ENCODE results near the gene KCNE4.

KCNE4 gene

GRCh38 chr2:223065107-223065506, 13.1 kb downstream of the KCNE4 start:
- Histone ChIP-seq H3K4me3 (ENCODE audit: low read depth in 1 of 2, low read length in 2 of 2) (no peak overlapping the region), H3K9me3 (ENCODE audit: low read length) (no peaks in the 10 kb centered on the region), H3K27me3 (ENCODE audit: control insufficient read depth in 1 of 2, insufficient read depth in 2 of 2, low read length in 2 of 2) (no peaks in the 10 kb centered on the region), H3K27ac (ENCODE audit: low read depth, low read length) (no peak overlapping the region), H3K9ac (ENCODE audit: low read length) (no peak overlapping the region), H3K4me1 (ENCODE audit: insufficient read depth, low read length) (peaks cover 13% of the 10 kb centered on the region), H3K36me3 (ENCODE audit: insufficient read depth, low read length) (no peaks in the 10 kb centered on the region)

- H3K27ac ChIP-seq (ENCODE audit: low read depth, low read length), result no peak overlapping the region
- H3K9ac ChIP-seq (ENCODE audit: low read length), result no peak overlapping the region
- no peaks in the 10 kb centered on the region for H3K36me3 ChIP-seq (ENCODE audit: insufficient read depth, low read length)
- no peaks in the 10 kb centered on the region for H3K27me3 ChIP-seq (ENCODE audit: control insufficient read depth in 1 of 2, insufficient read depth in 2 of 2, low read length in 2 of 2)
- peaks cover 13% of the 10 kb centered on the region for H3K4me1 ChIP-seq (ENCODE audit: insufficient read depth, low read length)
- H3K4me3 ChIP-seq (ENCODE audit: low read depth in 1 of 2, low read length in 2 of 2), result no peak overlapping the region
- H3K9me3 ChIP-seq (ENCODE audit: low read length), result no peaks in the 10 kb centered on the region
Measured at GRCh38 chr2:223066721-223067120, 14.7 kb downstream of the KCNE4 start.

GRCh38 chr2:223068071-223068470, 16.1 kb downstream of the KCNE4 start:
- H3K9ac ChIP-seq (ENCODE audit: low read length), result no peak overlapping the region
- peaks cover 13% of the 10 kb centered on the region for H3K4me1 ChIP-seq (ENCODE audit: insufficient read depth, low read length)
- no peak overlapping the region for H3K27ac ChIP-seq (ENCODE audit: low read depth, low read length)
- H3K27me3 ChIP-seq (ENCODE audit: control insufficient read depth in 1 of 2, insufficient read depth in 2 of 2, low read length in 2 of 2), result no peaks in the 10 kb centered on the region
- no peaks in the 10 kb centered on the region for H3K36me3 ChIP-seq (ENCODE audit: insufficient read depth, low read length)
- no peak overlapping the region for H3K4me3 ChIP-seq (ENCODE audit: low read depth in 1 of 2, low read length in 2 of 2)
- H3K9me3 ChIP-seq (ENCODE audit: low read length), result no peaks in the 10 kb centered on the region

- Histone ChIP-seq H3K27me3 (ENCODE audit: control insufficient read depth in 1 of 2, insufficient read depth in 2 of 2, low read length in 2 of 2) (no peaks in the 10 kb centered on the region), H3K4me3 (ENCODE audit: low read depth in 1 of 2, low read length in 2 of 2) (no peak overlapping the region), H3K27ac (ENCODE audit: low read depth, low read length) (no peak overlapping the region), H3K9me3 (ENCODE audit: low read length) (no peaks in the 10 kb centered on the region), H3K36me3 (ENCODE audit: insufficient read depth, low read length) (no peaks in the 10 kb centered on the region), H3K4me1 (ENCODE audit: insufficient read depth, low read length) (peaks cover 6% of the 10 kb centered on the region), H3K9ac (ENCODE audit: low read length) (no peak overlapping the region)
Measured at GRCh38 chr2:223069465-223069864, 17.5 kb downstream of the KCNE4 start.

GRCh38 chr2:223069988-223070387, 18.0 kb downstream of the KCNE4 start:
- Histone ChIP-seq H3K36me3 (ENCODE audit: insufficient read depth, low read length) (no peaks in the 10 kb centered on the region), H3K4me1 (ENCODE audit: insufficient read depth, low read length) (peaks cover 5% of the 10 kb centered on the region), H3K9ac (ENCODE audit: low read length) (no peak overlapping the region), H3K9me3 (ENCODE audit: low read length) (no peaks in the 10 kb centered on the region), H3K27me3 (ENCODE audit: control insufficient read depth in 1 of 2, insufficient read depth in 2 of 2, low read length in 2 of 2) (no peaks in the 10 kb centered on the region), H3K27ac (ENCODE audit: low read depth, low read length) (no peak overlapping the region), H3K4me3 (ENCODE audit: low read depth in 1 of 2, low read length in 2 of 2) (no peak overlapping the region)

GRCh38 chr2:223071139-223071538, 19.1 kb downstream of the KCNE4 start:
- H3K36me3 ChIP-seq (ENCODE audit: insufficient read depth, low read length), result no peaks in the 10 kb centered on the region
- no peaks in the 10 kb centered on the region for H3K27me3 ChIP-seq (ENCODE audit: control insufficient read depth in 1 of 2, insufficient read depth in 2 of 2, low read length in 2 of 2)
- no peaks in the 10 kb centered on the region for H3K9me3 ChIP-seq (ENCODE audit: low read length)
- H3K27ac ChIP-seq (ENCODE audit: low read depth, low read length), result no peak overlapping the region
- H3K4me1 ChIP-seq (ENCODE audit: insufficient read depth, low read length), result peaks cover 5% of the 10 kb centered on the region
- no peak overlapping the region for H3K4me3 ChIP-seq (ENCODE audit: low read depth in 1 of 2, low read length in 2 of 2)
- no peak overlapping the region for H3K9ac ChIP-seq (ENCODE audit: low read length)

- H3K4me3 ChIP-seq (ENCODE audit: low read depth in 1 of 2, low read length in 2 of 2), result no peak overlapping the region
- H3K9me3 ChIP-seq (ENCODE audit: low read length), result no peaks in the 10 kb centered on the region
- no peak overlapping the region for H3K9ac ChIP-seq (ENCODE audit: low read length)
- no peak overlapping the region for H3K27ac ChIP-seq (ENCODE audit: low read depth, low read length)
- H3K4me1 ChIP-seq (ENCODE audit: insufficient read depth, low read length), result peaks cover 5% of the 10 kb centered on the region
- no peaks in the 10 kb centered on the region for H3K36me3 ChIP-seq (ENCODE audit: insufficient read depth, low read length)
- no peaks in the 10 kb centered on the region for H3K27me3 ChIP-seq (ENCODE audit: control insufficient read depth in 1 of 2, insufficient read depth in 2 of 2, low read length in 2 of 2)
Measured at GRCh38 chr2:223072826-223073225, 20.8 kb downstream of the KCNE4 start.

GRCh38 chr2:223075301-223076270, 23.6 kb downstream of the KCNE4 start:
- Histone ChIP-seq H3K27ac (ENCODE audit: low read depth, low read length) (no peak overlapping the region), H3K36me3 (ENCODE audit: insufficient read depth, low read length) (no peaks in the 10 kb centered on the region), H3K4me3 (ENCODE audit: low read depth in 1 of 2, low read length in 2 of 2) (no peak overlapping the region), H3K4me1 (ENCODE audit: insufficient read depth, low read length) (no peaks in the 10 kb centered on the region), H3K27me3 (ENCODE audit: control insufficient read depth in 1 of 2, insufficient read depth in 2 of 2, low read length in 2 of 2) (no peaks in the 10 kb centered on the region), H3K9ac (ENCODE audit: low read length) (no peak overlapping the region), H3K9me3 (ENCODE audit: low read length) (no peaks in the 10 kb centered on the region)

GRCh38 chr2:223076573-223076972, 24.6 kb downstream of the KCNE4 start:
- Histone ChIP-seq H3K9ac (ENCODE audit: low read length) (no peak overlapping the region), H3K9me3 (ENCODE audit: low read length) (no peaks in the 10 kb centered on the region), H3K4me1 (ENCODE audit: insufficient read depth, low read length) (no peaks in the 10 kb centered on the region), H3K4me3 (ENCODE audit: low read depth in 1 of 2, low read length in 2 of 2) (no peak overlapping the region), H3K27me3 (ENCODE audit: control insufficient read depth in 1 of 2, insufficient read depth in 2 of 2, low read length in 2 of 2) (no peaks in the 10 kb centered on the region), H3K36me3 (ENCODE audit: insufficient read depth, low read length) (no peaks in the 10 kb centered on the region), H3K27ac (ENCODE audit: low read depth, low read length) (no peak overlapping the region)

GRCh38 chr2:223078482-223078881, 26.5 kb downstream of the KCNE4 start:
- no peaks in the 10 kb centered on the region for H3K9me3 ChIP-seq (ENCODE audit: low read length)
- H3K4me1 ChIP-seq (ENCODE audit: insufficient read depth, low read length), result no peaks in the 10 kb centered on the region
- H3K4me3 ChIP-seq (ENCODE audit: low read depth in 1 of 2, low read length in 2 of 2), result no peak overlapping the region
- H3K36me3 ChIP-seq (ENCODE audit: insufficient read depth, low read length), result no peaks in the 10 kb centered on the region
- no peak overlapping the region for H3K9ac ChIP-seq (ENCODE audit: low read length)
- no peaks in the 10 kb centered on the region for H3K27me3 ChIP-seq (ENCODE audit: control insufficient read depth in 1 of 2, insufficient read depth in 2 of 2, low read length in 2 of 2)
- H3K27ac ChIP-seq (ENCODE audit: low read depth, low read length), result no peak overlapping the region

- Histone ChIP-seq H3K9me3 (ENCODE audit: low read length) (no peaks in the 10 kb centered on the region), H3K4me3 (ENCODE audit: low read depth in 1 of 2, low read length in 2 of 2) (no peak overlapping the region), H3K9ac (ENCODE audit: low read length) (no peak overlapping the region), H3K27ac (ENCODE audit: low read depth, low read length) (no peak overlapping the region), H3K36me3 (ENCODE audit: insufficient read depth, low read length) (no peaks in the 10 kb centered on the region), H3K4me1 (ENCODE audit: insufficient read depth, low read length) (no peaks in the 10 kb centered on the region), H3K27me3 (ENCODE audit: control insufficient read depth in 1 of 2, insufficient read depth in 2 of 2, low read length in 2 of 2) (no peaks in the 10 kb centered on the region)
Measured at GRCh38 chr2:223079378-223079777, 27.4 kb downstream of the KCNE4 start.

GRCh38 chr2:223079925-223080324, 27.9 kb downstream of the KCNE4 start:
- Histone ChIP-seq H3K4me1 (ENCODE audit: insufficient read depth, low read length) (peaks cover 5% of the 10 kb centered on the region), H3K4me3 (ENCODE audit: low read depth in 1 of 2, low read length in 2 of 2) (no peak overlapping the region), H3K36me3 (ENCODE audit: insufficient read depth, low read length) (no peaks in the 10 kb centered on the region), H3K27me3 (ENCODE audit: control insufficient read depth in 1 of 2, insufficient read depth in 2 of 2, low read length in 2 of 2) (no peaks in the 10 kb centered on the region), H3K9me3 (ENCODE audit: low read length) (no peaks in the 10 kb centered on the region), H3K9ac (ENCODE audit: low read length) (no peak overlapping the region), H3K27ac (ENCODE audit: low read depth, low read length) (no peak overlapping the region)

Data from muscle layer of colon (tissue), 2 donors.